Activated CD8-positive, alpha-beta memory T cell treated with anti-CD3 and anti-CD28 coated beads, Interleukin-2, amount 10 ng/mL, durations not matched to agents 7 days and 5 days (primary cell): Measurements from ENCODE around the gene CABLES1. TPM values are rescaled to one million over a fixed set of nuclear protein-coding genes. Genes with fewer than 3 reads are reported as not detected.

ENCODE experiments used
- ATAC-seq: fragments of 150-1000 bp; cut with Tn5 transposase; one replicate; pipeline ENCODE4 v1.10.0; 2021; ENCODE audit warnings: moderate library complexity
- CTCF ChIA-PET: fragments of 350-600 bp; sonication (Branson Sonifier 250); formaldehyde crosslinking; loops from one replicate; lab custom pipeline; 2021; ENCODE audit warnings: antibody characterized with exemption; lab: Charles Lee
- DNase-seq: peaks from one replicate; pipeline ENCODE4 v3.0.0-alpha.2; 2020
- H3K27ac Mint-ChIP-seq: one replicate; pipeline ENCODE4 v1.8.0; 2021; ENCODE audit warnings: mild to moderate bottlenecking, mixed read lengths
- H3K27me3 Mint-ChIP-seq: one replicate; pipeline ENCODE4 v1.8.0; 2021; ENCODE audit warnings: mixed read lengths
- H3K36me3 Mint-ChIP-seq: one replicate; pipeline ENCODE4 v1.8.0; 2021; ENCODE audit warnings: mild to moderate bottlenecking, mixed read lengths
- H3K4me1 Mint-ChIP-seq: one replicate; pipeline ENCODE4 v1.8.0; 2021; ENCODE audit warnings: mixed read lengths
- H3K4me3 Mint-ChIP-seq: one replicate; pipeline ENCODE4 v1.8.0; 2021; ENCODE audit warnings: mild to moderate bottlenecking, moderate library complexity, mixed read lengths
- H3K9me3 Mint-ChIP-seq: one replicate; pipeline ENCODE4 v1.8.0; 2022; ENCODE audit warnings: low read depth, mixed read lengths
- total RNA-seq, 2 experiments: library from RNA; stranded (reverse); gene quantifications; one replicate each; pipeline ENCODE4 v1.2.3, GENCODE V29; 2021

The CABLES1 gene
- total RNA-seq, 2 experiments from 2014 or later, result 2.1 to 8.6 TPM

DNA sequence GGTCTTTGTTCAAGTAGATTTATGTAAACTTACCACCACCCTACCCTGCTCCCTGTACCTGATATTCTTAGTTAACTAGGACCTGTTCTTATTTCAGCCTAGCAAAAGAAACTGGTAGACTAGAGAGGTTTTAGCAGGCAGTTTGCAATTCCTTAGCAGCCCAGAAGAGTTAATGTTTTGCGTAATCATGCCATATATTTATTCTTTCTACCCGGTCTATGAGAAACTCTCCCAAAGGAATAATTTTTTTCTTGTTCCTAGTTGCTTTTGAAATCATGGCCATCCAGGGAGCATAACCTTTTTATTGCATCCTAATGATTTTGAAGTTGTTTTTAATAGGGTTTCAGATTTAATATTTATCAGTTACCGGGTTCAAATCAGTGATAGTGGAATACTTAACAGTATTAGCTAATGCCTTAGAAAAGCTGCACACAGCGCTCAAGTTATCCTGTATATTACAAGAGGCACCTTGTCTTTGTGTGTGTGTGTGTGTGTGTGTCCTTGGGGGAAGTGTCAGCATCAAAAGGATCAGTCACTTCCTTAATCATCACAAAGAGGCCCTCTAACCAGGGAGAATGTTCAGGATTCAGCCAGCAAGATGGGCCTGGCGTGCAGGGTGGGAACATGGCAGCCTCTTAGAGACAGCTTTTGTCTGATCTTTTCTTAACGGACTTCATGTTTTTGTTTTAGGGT lies 52.9 kb downstream of the CABLES1 start:
- ATAC-seq, result no peak
- CTCF ChIA-PET, result no interaction called here
- no peak overlapping the region for H3K4me3 Mint-ChIP-seq

DNA sequence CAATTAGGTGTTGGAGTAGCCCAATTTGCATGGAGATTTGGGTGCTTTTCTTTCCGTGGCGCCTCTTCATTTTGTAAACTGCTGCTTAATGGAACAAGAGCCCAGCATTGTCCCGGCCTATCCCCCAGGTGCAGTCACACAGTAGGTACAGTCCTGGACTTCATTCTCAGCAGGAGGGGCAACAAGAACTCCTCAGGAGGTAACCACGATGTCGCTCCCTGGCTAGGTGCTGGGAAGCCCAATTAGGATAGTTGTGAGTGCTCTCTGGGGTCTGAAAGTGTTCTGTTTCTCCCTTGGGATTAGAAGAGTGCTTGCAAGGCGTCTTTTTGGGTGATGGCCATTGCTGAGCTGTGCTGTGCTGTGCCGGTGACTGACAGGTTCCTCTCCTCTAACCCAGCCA lies 53.8 kb downstream of the CABLES1 start:
- Mint-ChIP-seq H3K9me3 (no peaks in the 10 kb centered on the region), H3K4me3 (no peak overlapping the region), H3K27ac (no peak overlapping the region), H3K4me1 (peaks cover 9% of the 10 kb centered on the region), H3K27me3 (no peaks in the 10 kb centered on the region), H3K36me3 (no peaks in the 10 kb centered on the region)
- CTCF ChIA-PET, result no interaction called here
- ATAC-seq (no peak), DNase-seq (no peak)

More for the DNA sequence above, 52.9 kb downstream of the CABLES1 start:
- H3K9me3 Mint-ChIP-seq, result no peaks in the 10 kb centered on the region
- no peak overlapping the region for H3K27ac Mint-ChIP-seq
- no peaks in the 10 kb centered on the region for H3K36me3 Mint-ChIP-seq
- H3K4me1 Mint-ChIP-seq, result peaks cover 9% of the 10 kb centered on the region
- no peaks in the 10 kb centered on the region for H3K27me3 Mint-ChIP-seq
- DNase-seq, result no peak

- Mint-ChIP-seq H3K27ac (no peak overlapping the region), H3K4me1 (peaks cover 11% of the 10 kb centered on the region)
- CTCF ChIA-PET, result no interaction called here
Observed at GRCh38 chr18:23189768-23190661, 54.7 kb downstream of the CABLES1 start.

GRCh38 chr18:23191232-23191631 lies 55.9 kb downstream of the CABLES1 start:
- Mint-ChIP-seq H3K4me1 (peaks cover 11% of the 10 kb centered on the region), H3K9me3 (no peaks in the 10 kb centered on the region), H3K27me3 (no peaks in the 10 kb centered on the region), H3K36me3 (no peaks in the 10 kb centered on the region), H3K4me3 (no peak overlapping the region), H3K27ac (no peak overlapping the region)
- DNase-seq, result no peak
- CTCF ChIA-PET, result interaction anchor here (0.6 to 1.2 kb wide), 2 partner anchors 16 to 19 kb away, joined by 3 to 4 read pairs; no protein-coding TSS in a partner anchor
- no peak for ATAC-seq

More at GRCh38 chr18:23189768-23190661, 54.7 kb downstream of the CABLES1 start:
- DNase-seq (no peak), ATAC-seq (no peak)
- H3K27me3 Mint-ChIP-seq, result no peaks in the 10 kb centered on the region
- H3K4me3 Mint-ChIP-seq, result no peak overlapping the region
- H3K36me3 Mint-ChIP-seq, result no peaks in the 10 kb centered on the region
- H3K9me3 Mint-ChIP-seq, result no peaks in the 10 kb centered on the region

DNA sequence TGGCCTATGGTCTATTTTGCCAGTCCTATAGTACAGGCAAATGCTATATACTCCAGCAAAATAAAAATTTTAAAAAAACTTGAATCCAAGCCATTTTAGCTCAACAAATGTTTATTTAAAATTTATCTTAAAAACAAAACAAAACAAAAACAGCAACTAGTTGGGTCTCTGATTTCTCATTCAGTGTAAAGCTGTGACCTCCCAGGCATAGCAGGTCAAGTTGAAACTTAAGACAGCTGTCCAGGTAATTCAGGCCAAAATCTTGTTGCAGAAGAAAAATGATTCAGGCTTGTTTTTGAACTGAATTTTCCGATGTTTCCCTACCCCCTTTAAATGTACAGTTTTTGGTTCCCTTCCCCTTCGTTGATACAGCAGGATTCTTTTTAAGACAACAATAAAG lies 58.5 kb downstream of the CABLES1 start:
- CTCF ChIA-PET, result no interaction called here
- Mint-ChIP-seq H3K36me3 (no peaks in the 10 kb centered on the region), H3K27me3 (peaks cover 5% of the 10 kb centered on the region), H3K9me3 (no peaks in the 10 kb centered on the region), H3K4me3 (no peak overlapping the region), H3K27ac (no peak overlapping the region), H3K4me1 (peaks cover 11% of the 10 kb centered on the region)
- no peak for DNase-seq
- no peak for ATAC-seq

GRCh38 chr18:23194155-23194996 lies 59.1 kb downstream of the CABLES1 start:
- CTCF ChIA-PET, result no interaction called here
- Mint-ChIP-seq H3K4me1 (peaks cover 11% of the 10 kb centered on the region), H3K27me3 (peaks cover 5% of the 10 kb centered on the region), H3K36me3 (no peaks in the 10 kb centered on the region), H3K4me3 (no peak overlapping the region), H3K9me3 (no peaks in the 10 kb centered on the region), H3K27ac (no peak overlapping the region)
- no peak for ATAC-seq
- DNase-seq, result no peak

DNA sequence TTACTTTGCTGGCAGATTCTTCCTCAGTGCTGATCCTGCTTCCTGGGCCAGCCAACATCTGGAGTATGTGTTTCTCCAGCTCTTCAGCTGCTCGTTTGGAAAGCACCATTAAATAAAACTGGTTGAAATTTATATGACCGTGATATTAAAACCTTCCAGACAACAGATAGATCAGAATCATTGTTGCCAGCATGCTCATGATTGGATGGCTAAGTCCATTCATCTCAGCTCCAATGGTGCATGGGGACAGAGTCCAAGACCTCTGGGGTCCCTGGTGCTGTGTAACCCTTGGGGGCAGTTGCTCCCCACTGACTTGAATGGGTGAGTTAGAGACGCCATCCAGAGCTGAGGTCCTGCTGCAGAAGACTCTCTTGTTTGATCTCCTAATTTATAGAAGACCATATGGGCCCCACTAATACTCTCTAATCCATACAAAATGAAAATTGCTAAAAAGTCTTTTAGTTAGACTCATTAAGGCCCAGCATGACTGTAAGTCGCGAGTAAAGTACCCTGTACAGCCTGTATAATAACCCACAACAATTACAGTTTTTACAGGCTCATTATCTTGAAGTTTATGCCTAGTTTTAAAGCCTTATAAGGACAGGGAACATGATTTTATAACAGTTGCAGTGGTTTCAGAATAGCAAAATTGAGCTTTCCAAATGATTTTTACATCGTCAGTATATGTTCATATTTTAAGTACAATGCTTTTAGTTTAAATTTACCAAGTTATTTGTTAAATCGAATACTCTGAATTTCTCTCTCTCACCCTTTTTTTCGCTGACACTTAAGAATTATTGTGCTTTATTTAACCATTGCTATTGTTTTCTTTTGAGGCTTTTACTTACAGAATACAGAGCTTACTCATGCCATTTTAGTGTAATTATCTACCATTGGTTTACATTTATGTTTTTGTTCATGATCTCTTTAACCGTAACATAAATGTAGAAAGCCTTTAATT lies 60.0 kb downstream of the CABLES1 start:
- ATAC-seq (no peak), DNase-seq (no peak)
- Mint-ChIP-seq H3K27ac (no peak overlapping the region), H3K4me3 (no peak overlapping the region), H3K4me1 (peaks cover 11% of the 10 kb centered on the region), H3K9me3 (no peaks in the 10 kb centered on the region), H3K27me3 (peaks cover 5% of the 10 kb centered on the region), H3K36me3 (no peaks in the 10 kb centered on the region)
- CTCF ChIA-PET, result interaction anchor here (0.6 to 1.2 kb wide), 3 partner anchors 12 to 63 kb away, joined by 3 to 4 read pairs (median 3); no protein-coding TSS in a partner anchor

- Mint-ChIP-seq H3K4me1 (peaks cover 11% of the 10 kb centered on the region), H3K36me3 (no peaks in the 10 kb centered on the region), H3K27ac (no peak overlapping the region), H3K27me3 (peaks cover 5% of the 10 kb centered on the region), H3K9me3 (no peaks in the 10 kb centered on the region), H3K4me3 (no peak overlapping the region)
- CTCF ChIA-PET, result interaction anchor here (0.6 to 1.2 kb wide), 3 partner anchors 11 to 64 kb away, joined by 3 to 4 read pairs (median 3); no protein-coding TSS in a partner anchor
- no peak for DNase-seq
- ATAC-seq, result no peak
Observed at GRCh38 chr18:23196119-23197007, 61.1 kb downstream of the CABLES1 start.

DNA sequence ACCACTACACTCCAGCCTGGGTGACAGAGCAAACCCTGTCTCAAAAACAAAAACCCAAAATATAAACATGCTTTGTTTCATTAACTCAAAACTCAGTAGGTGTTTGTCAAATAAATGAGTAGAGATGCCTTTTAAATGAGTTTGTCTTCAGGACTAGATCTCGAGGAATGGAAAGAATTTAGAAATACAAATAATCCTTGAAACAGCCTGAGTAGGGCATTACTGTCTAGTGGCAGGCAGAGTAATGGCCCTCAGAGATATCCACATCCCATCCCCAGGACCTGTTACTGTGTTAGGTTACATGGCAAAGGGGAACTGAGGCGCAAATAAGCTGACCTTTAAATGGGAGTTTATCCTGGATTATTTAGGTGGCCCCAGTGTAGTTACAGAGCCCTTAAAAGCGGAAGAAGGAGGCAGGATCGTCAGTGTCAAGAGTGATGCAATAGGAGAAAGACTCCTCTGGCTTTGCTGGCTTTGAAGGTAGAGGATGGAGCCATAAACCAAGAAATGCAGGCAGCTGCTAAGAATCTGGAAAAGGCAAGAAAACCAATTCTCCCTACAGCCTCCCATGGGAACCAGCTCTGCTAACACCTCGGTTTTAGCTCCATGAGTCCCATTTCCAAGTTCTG lies 63.0 kb downstream of the CABLES1 start:
- CTCF ChIA-PET, result no interaction called here
- no peak overlapping the region for H3K4me3 Mint-ChIP-seq
- H3K27me3 Mint-ChIP-seq, result peaks cover 19% of the 10 kb centered on the region
- no peaks in the 10 kb centered on the region for H3K9me3 Mint-ChIP-seq
- H3K27ac Mint-ChIP-seq, result no peak overlapping the region
- no peak for DNase-seq
- no peaks in the 10 kb centered on the region for H3K36me3 Mint-ChIP-seq
- no peak for ATAC-seq
- peaks cover 5% of the 10 kb centered on the region for H3K4me1 Mint-ChIP-seq

DNA sequence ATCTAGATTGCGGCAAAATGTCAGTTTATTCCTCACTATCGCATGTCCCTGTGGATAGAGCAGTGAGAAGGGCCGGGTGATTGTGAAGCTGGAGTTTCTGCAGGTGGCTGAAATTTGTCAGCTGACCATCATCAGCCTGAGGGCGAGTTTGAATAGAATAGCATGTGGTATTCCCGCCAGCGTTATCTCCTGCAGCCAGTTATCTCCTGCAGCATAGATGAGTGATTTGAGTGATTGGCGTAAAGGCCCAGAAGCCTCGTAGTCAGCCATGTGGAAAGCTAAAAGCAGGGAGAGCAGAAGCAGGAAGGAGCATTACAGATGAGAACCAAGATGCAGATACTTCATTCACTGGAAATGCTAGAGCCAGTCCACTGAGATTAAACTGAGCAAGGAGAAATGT lies 65.5 kb downstream of the CABLES1 start:
- H3K27ac Mint-ChIP-seq, result no peak overlapping the region
- CTCF ChIA-PET, result interaction anchor here (0.7 kb wide), 1 partner anchor 211 kb away, joined by 3 read pairs; no protein-coding TSS in a partner anchor
- no peak overlapping the region for H3K4me3 Mint-ChIP-seq
- H3K36me3 Mint-ChIP-seq, result peaks cover 5% of the 10 kb centered on the region
- peaks cover 2% of the 10 kb centered on the region for H3K4me1 Mint-ChIP-seq
- no peak for DNase-seq
- H3K9me3 Mint-ChIP-seq, result no peaks in the 10 kb centered on the region
- H3K27me3 Mint-ChIP-seq, result peaks cover 30% of the 10 kb centered on the region
- no peak for ATAC-seq

DNA sequence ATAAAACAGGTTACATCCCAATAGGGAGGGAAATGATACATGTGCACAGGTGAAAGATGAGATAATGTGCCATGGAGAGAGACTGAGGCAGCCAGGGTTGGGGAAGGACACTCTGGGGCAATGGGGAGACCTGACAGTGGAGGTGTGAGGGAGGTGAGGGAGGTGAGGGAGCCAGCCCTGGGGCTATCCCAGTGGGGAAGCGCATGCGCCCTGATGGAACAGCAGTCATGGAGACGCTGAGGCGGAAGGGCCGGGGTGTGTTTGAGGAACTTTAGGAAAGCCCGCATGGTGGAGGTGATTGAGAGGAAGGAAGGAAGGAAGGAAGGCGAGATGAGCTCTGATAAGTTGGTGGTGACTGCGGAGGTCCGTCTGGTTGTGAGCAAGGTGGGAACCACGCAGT lies 66.5 kb downstream of the CABLES1 start:
- Mint-ChIP-seq H3K36me3 (peaks cover 5% of the 10 kb centered on the region), H3K4me3 (no peak overlapping the region), H3K9me3 (no peaks in the 10 kb centered on the region), H3K27ac (no peak overlapping the region), H3K27me3 (peaks cover 30% of the 10 kb centered on the region), H3K4me1 (peaks cover 2% of the 10 kb centered on the region)
- DNase-seq (no peak), ATAC-seq (no peak)
- CTCF ChIA-PET, result no interaction called here
